ENCODE measurements around the gene WDR59. TPM values are rescaled to one million over a fixed set of nuclear protein-coding genes. Genes with fewer than 3 reads are reported as not detected.

The WDR59 gene
- total and polyA plus RNA-seq, 7 donors = 6.2 to 40.7 (median 20.3) TPM

DNA sequence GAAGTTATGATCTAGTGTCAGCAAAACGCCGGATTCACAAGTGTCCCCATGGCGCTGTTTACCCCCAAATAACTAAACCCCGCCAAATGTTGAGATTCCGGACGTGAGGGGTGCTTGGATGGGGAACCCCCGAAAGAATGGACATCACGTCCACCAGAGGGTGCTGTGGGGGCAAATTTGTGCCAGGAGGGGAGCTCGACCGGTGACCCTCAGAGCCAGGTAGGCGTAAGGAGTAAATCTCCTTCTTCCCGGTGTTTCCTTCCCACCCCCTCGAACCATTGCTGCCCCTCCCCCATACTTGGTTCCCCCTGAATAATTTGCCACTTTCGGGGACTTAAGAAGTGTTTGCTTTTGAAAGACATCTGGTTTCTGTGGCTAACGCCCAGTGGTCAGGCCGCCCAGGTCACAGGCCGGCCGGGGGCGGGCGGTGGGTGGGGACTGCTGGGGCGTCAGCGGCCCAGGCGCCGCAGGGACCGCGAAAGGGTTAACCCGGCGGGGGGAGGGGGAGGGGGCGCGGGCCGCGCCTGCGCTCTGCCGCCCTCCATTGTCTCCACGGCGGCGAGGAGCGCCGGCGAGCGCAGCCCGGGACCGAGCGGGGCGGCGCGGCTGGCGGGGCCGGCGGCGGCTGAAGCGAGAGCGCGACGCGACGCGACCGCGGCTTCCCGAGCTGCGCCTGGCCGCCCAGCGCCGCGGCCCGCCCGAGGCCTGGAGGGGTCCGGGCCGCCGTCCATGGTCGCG is 13.7 kb upstream of the WDR59 start, which contains the start of gene ZNRF1:
Gene ZNRF1, plus strand, starts transcription at position 544 of the 738 bp plus-strand sequence. CDS start 648 bp downstream, outside the sequence.
- peak; percentile 92 for DNase-seq
- Histone ChIP-seq H3K36me3 (no peaks in the 10 kb centered on the region), H3K27me3 (no peaks in the 10 kb centered on the region), H3K27ac (peak within 1 kb of the TSS; percentile 84 to 93 (median 92)), H3K4me3 (peak within 1 kb of the TSS; percentile 84 to 99 (median 93)), H3K4me1 (peaks cover 0 to 43% (median 21%) of the 10 kb centered on the region in 4 donors), H3K9me3 (no peaks in the 10 kb centered on the region)
- TF ChIP-seq EP300 (IDR thresholded peaks at IDR 0.05) = no peak
- TF ChIP-seq POLR2AphosphoS5 (IDR thresholded peaks at IDR 0.05) = no peak
- no peak for TF ChIP-seq POLR2A (IDR thresholded peaks at IDR 0.05)
- TF ChIP-seq, protein P1, sequence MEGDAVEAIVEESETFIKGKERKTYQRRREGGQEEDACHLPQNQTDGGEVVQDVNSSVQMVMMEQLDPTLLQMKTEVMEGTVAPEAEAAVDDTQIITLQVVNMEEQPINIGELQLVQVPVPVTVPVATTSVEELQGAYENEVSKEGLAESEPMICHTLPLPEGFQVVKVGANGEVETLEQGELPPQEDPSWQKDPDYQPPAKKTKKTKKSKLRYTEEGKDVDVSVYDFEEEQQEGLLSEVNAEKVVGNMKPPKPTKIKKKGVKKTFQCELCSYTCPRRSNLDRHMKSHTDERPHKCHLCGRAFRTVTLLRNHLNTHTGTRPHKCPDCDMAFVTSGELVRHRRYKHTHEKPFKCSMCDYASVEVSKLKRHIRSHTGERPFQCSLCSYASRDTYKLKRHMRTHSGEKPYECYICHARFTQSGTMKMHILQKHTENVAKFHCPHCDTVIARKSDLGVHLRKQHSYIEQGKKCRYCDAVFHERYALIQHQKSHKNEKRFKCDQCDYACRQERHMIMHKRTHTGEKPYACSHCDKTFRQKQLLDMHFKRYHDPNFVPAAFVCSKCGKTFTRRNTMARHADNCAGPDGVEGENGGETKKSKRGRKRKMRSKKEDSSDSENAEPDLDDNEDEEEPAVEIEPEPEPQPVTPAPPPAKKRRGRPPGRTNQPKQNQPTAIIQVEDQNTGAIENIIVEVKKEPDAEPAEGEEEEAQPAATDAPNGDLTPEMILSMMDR (IDR thresholded peaks at IDR 0.05) = peak; percentile 77 to 93 (median 86)
- intact Hi-C loops (cut with DNase I) = loop anchor here (1.0 kb wide), 1 partner anchor 113 kb away; no protein-coding TSS in a partner anchor
- 0 to 1% methylated on average over 73 of the region's 73 CpGs for WGBS, 2 donors

DNA sequence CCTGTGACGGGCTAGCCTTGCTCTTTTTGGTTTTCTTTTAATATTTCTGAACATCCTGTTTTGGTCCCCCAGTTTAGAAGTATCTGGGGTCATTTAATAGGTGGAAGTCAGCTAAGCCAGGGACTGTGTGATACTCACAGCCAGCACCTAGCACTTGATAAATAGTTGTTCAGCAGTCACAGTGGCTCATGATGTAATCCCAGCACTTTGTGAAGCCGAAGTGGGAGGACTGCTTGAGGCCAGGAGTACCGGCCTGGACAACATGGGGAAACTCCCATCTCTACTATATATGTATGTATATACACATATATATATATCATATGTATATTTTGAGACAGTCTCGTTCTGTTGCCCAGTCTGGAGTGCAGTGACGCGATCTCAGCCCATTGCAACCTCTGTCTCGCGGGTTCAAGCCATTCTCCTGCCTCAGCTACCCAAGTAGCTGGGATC is 12.1 kb upstream of the WDR59 start:
- no peaks in the 10 kb centered on the region for H3K9me3 ChIP-seq
- no peak for DNase-seq
- H3K27ac ChIP-seq = no peak overlapping the region
- H3K27me3 ChIP-seq = no peaks in the 10 kb centered on the region
- no peaks in the 10 kb centered on the region for H3K36me3 ChIP-seq
- TF ChIP-seq EP300 (IDR thresholded peaks at IDR 0.05) (no peak), POLR2A (IDR thresholded peaks at IDR 0.05) (no peak), POLR2AphosphoS5 (IDR thresholded peaks at IDR 0.05) (no peak)
- TF ChIP-seq, protein P1 (IDR thresholded peaks at IDR 0.05) = no peak
- 84 to 91% methylated on average over 8 of the region's 8 CpGs for WGBS, 2 donors
- no peak overlapping the region for H3K4me3 ChIP-seq
- intact Hi-C loops (cut with DNase I) = no loop called here
- peaks cover 0 to 35% (median 18%) of the 10 kb centered on the region in 4 donors for H3K4me1 ChIP-seq

DNA sequence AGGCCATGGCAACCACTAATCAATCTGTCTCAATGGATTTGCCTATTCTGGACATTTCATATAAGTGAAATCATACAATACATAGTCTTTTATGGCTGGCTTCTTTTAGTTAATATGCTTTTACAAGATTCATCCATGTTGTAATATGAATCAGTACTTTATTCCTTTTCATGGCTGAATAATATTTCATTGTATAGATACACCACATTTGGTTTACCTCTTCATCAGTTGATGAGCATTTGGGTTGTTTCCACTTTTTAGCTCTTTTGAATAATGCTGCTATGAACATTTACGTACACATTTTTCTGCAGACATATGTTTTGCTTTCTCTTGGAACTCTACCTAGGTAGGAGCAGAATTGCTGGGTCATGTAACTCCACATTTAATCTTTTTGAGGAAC is 11.1 kb upstream of the WDR59 start:
- intact Hi-C loops (cut with DNase I) = no loop called here
- 94 to 95% methylated on average over 1 of the region's 1 CpG for WGBS, 2 donors
- TF ChIP-seq POLR2A (IDR thresholded peaks at IDR 0.05) = no peak
- no peak for TF ChIP-seq POLR2AphosphoS5 (IDR thresholded peaks at IDR 0.05)
- TF ChIP-seq, protein P1 (IDR thresholded peaks at IDR 0.05) = no peak
- no peak for TF ChIP-seq EP300 (IDR thresholded peaks at IDR 0.05)
- Histone ChIP-seq H3K36me3 (no peaks in the 10 kb centered on the region), H3K4me3 (no peak overlapping the region), H3K27me3 (no peaks in the 10 kb centered on the region), H3K27ac (no peak overlapping the region), H3K4me1 (peaks cover 0 to 24% (median 8%) of the 10 kb centered on the region in 4 donors), H3K9me3 (no peaks in the 10 kb centered on the region)
- DNase-seq = no peak

DNA sequence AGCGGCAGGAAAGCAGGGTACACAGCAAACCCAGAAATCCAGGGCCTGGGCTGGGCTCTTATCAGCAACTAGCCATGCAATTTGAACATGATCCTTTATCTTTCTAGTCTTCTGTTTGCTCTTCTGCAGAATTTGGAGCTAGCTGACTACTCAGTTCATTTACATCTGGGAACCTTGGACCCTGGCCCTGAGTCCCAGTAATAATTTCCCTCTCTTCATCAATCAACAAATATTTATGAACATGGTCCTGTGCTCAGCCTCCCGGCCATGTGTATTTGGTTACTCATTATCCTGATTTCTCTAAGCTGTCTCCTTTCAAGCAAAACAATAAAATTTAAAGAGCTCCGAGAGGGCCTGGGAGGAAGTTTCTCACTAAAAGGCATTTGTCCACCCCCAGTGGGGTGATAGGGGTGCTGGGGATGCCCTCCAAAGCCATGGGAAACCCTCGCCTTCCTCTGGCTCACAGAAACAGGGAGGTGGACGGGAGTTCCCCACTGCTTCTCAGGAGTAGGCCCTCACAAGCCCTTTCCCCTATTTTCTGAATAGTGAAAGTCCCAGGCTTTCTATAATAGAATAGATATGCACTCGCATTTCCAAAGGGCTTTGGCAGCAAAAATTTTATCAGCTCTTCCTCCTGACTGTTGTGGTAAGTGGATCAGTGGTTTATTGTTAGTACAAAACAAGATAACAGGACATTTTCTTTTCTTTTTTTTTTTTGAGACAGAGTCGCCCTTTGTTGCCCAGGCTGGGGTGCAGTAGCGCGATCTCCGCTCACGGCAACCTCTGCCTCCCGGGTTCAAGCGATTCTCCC is 6.9 kb upstream of the WDR59 start:
- Histone ChIP-seq H3K36me3 (no peaks in the 10 kb centered on the region), H3K27ac (peak overlapping the region; percentile 19 to 52 (median 26)), H3K9me3 (no peaks in the 10 kb centered on the region), H3K27me3 (no peaks in the 10 kb centered on the region), H3K4me3 (no peak overlapping the region), H3K4me1 (no peaks in the 10 kb centered on the region)
- WGBS, 2 donors = 13 to 57% methylated on average over 13 of the region's 13 CpGs
- no peak for DNase-seq
- TF ChIP-seq POLR2A (IDR thresholded peaks at IDR 0.05) (no peak), EP300 (IDR thresholded peaks at IDR 0.05) (no peak), POLR2AphosphoS5 (IDR thresholded peaks at IDR 0.05) (no peak)
- TF ChIP-seq, protein P1 (IDR thresholded peaks at IDR 0.05) = no peak
- intact Hi-C loops (cut with DNase I) = no loop called here
